Measurements from ENCODE around the gene FAM135A.
"Not testable (repeated sequence)": the region's sequence is repeated elsewhere in the genome, so short reads cannot be mapped to it uniquely, and the experiment has no call there.

The FAM135A gene

GRCh38 chr6:70424291-70424690, 11.0 kb downstream of the FAM135A start:
- no peak for TF ChIP-seq CTCF (IDR thresholded peaks at IDR 0.05; ENCODE audit: control extremely low read depth, extremely low read depth, low read depth, missing control alignments)
- CTCF ChIA-PET, result interaction anchor here (1.1 kb wide), 1 partner anchor 10 kb away, joined by 5 read pairs; no protein-coding TSS in a partner anchor
- POLR2A ChIA-PET, result interaction anchor here (0.6 to 0.7 kb wide), 2 partner anchors 11 to 12 kb away, joined by 3 read pairs; partner anchors contain the start of gene FAM135A
- DNase-seq (ENCODE audit: extremely low spot score), result no peak

- CTCF ChIA-PET, result no interaction called here
- DNase-seq (ENCODE audit: extremely low spot score), result no peak
- POLR2A ChIA-PET, result no interaction called here
- TF ChIP-seq CTCF (IDR thresholded peaks at IDR 0.05; ENCODE audit: control extremely low read depth, extremely low read depth, low read depth, missing control alignments), result no peak
These were observed 23.0 kb downstream of the FAM135A start for GRCh38 chr6:70436320-70436719.

DNA sequence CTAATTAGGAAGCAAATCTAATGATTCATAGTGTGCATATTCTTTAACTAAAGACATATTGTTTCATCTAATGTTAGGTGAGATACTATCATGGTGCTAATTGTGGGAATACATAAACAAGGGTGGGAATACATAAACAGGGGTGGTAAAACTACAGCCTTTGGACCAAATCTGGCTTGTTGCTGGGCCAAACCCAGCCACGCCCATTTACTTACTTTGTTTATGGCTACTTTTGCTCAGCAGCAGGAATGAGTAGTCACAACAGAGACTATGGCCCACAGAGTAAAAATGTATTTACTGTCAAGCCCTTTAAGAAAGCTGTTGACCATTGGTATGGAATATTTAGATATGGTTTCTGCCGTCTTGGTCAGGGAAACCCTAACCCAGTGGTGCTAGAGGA, 31.7 kb downstream of the FAM135A start:
- TF ChIP-seq CTCF (IDR thresholded peaks at IDR 0.05; ENCODE audit: control extremely low read depth, extremely low read depth, low read depth, missing control alignments), result no peak
- ChIA-PET CTCF (interaction anchor here (1.2 kb wide), 1 partner anchor 10 kb away, joined by 3 read pairs; no protein-coding TSS in a partner anchor), POLR2A (no interaction called here)
- DNase-seq (ENCODE audit: extremely low spot score), result no peak

DNA sequence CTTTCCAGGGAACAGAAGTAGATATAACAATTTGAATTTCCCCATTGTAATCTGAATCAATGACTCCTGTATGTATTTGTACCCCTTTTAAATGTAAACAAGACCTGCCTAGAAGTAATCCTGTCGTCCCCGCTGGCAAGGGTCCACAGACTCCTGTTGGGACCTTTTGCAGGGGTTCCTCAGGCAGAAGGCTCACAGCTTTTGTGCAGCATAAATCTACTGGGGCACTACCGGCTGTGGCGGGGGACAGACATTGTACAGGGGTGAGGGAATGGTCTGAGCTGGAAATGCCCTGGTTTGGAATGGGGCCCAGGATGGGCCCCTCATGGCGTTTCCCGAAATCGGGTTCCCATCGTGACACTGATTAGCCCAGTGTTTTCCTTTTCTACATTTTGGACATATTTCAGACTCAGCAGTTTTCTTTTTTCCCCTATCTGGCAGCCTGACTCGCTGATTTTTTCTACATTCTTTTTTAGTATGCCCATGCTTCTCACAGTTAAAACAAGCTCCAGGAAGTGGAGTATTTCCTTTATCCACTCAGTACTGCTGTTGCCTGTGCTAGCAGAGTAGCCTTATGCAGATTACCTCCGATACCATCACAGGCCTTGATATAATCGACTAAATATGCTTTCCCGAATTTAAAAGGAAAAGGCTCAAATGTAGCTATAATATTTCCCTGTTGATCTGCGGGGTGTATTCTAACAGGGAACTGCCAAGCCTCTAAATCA, 34.2 kb downstream of the FAM135A start:
- CTCF ChIA-PET, result interaction anchor here (1.2 kb wide), 1 partner anchor 18 kb away, joined by 5 read pairs; no protein-coding TSS in a partner anchor
- POLR2A ChIA-PET; DNase-seq (ENCODE audit: extremely low spot score): not testable (repeated sequence)

- CTCF ChIA-PET, result interaction anchor here (1.6 kb wide), 1 partner anchor 26 kb away, joined by 4 read pairs; no protein-coding TSS in a partner anchor
These were observed 40.6 kb downstream of the FAM135A start for GRCh38 chr6:70453899-70454298.

DNA sequence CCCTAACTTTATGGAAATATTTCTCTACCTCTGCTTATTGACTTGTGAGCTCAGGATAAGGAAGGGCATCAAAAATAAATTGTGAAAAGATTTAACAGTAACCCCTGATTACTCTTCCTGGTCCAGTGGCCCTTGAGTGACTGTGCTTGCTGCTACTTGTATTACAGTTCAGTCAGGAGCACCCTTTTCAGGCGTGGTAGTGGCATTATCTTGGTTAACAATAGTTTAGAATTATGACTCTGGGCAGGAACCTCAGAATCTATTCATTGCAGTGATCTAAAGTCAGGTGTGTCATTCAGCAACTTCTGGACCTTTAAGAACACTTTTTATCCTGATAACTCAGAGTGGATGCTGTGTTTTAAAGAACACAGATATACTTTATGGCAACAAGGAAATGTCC, 43.4 kb downstream of the FAM135A start:
- ChIA-PET POLR2A (no interaction called here), CTCF (no interaction called here)
- no peak for TF ChIP-seq CTCF (IDR thresholded peaks at IDR 0.05; ENCODE audit: control extremely low read depth, extremely low read depth, low read depth, missing control alignments)
- DNase-seq (ENCODE audit: extremely low spot score), result no peak

More at GRCh38 chr6:70453899-70454298, 40.6 kb downstream of the FAM135A start:
- POLR2A ChIA-PET; DNase-seq (ENCODE audit: extremely low spot score): not testable (repeated sequence)

DNA sequence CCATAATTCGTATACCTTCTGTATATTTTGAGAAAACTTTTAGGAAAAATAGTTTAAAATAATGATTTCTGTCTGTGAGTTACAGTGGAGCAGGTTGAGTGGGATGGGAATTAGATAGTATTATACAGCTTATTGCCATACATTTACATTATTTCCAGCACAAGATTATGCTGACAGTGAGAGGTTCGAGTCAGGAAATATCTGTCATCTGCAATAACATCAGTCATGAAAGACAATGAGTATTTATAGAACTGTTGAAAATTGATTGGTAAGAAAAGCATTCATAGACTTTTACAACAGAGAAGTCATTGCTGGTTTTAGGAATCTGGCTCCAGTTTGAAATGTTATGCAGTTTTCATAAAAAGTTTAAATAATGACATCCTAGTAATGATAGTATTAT, 45.9 kb downstream of the FAM135A start:
- DNase-seq (ENCODE audit: extremely low spot score), result no peak
- no peak for TF ChIP-seq CTCF (IDR thresholded peaks at IDR 0.05; ENCODE audit: control extremely low read depth, extremely low read depth, low read depth, missing control alignments)
- ChIA-PET CTCF (interaction anchor here (0.8 to 0.9 kb wide), 2 partner anchors 11 to 59 kb away, joined by 3 read pairs; no protein-coding TSS in a partner anchor), POLR2A (no interaction called here)

GRCh38 chr6:70459699-70460098, 46.4 kb downstream of the FAM135A start:
- CTCF ChIA-PET, result interaction anchor here (0.8 to 3.2 kb wide), 4 partner anchors 11 to 58 kb away, joined by 3 to 7 read pairs (median 4); no protein-coding TSS in a partner anchor
- POLR2A ChIA-PET; DNase-seq (ENCODE audit: extremely low spot score): not testable (repeated sequence)

Measured in GM10248 (cell line).